OCI-LY1 (cell line): Measurements from ENCODE around the gene REM1.
"Not testable (repeated sequence)": the region's sequence is repeated elsewhere in the genome, so short reads cannot be mapped to it uniquely, and the experiment has no call there.

Experiments
- H2AFZ ChIP-seq: fragments of 200-600 bp; sonication (generic), shearing (Covaris generic); 2 replicates; pipeline ENCODE4 v1.6.0; 2014; ENCODE audit warnings: antibody characterized with exemption, mild to moderate bottlenecking, low read length
- H3F3A ChIP-seq: fragments of 200-600 bp; sonication (generic), shearing (Covaris generic); 2 replicates; pipeline ENCODE4 v1.6.0; 2014; ENCODE audit warnings: mild to moderate bottlenecking, antibody characterized with exemption, low read length, moderate library complexity; ENCODE audit not compliant: insufficient read depth
- H3K27ac ChIP-seq: fragments of 200-600 bp; sonication (generic); 2 replicates; pipeline ENCODE4 v1.5.1; 2014; ENCODE audit warnings: low read length, mixed run types, mild to moderate bottlenecking, low read depth; ENCODE audit not compliant: poor library complexity, severe bottlenecking
- H3K27me3 ChIP-seq: fragments of 200-600 bp; sonication (generic); 2 replicates; pipeline ENCODE4 v1.6.0; 2014; ENCODE audit warnings: antibody characterized with exemption, mild to moderate bottlenecking, low read length, moderate library complexity; ENCODE audit not compliant: insufficient read depth
- H3K36me3 ChIP-seq: fragments of 200-600 bp; sonication (generic); 2 replicates; pipeline ENCODE4 v1.6.1; 2014; ENCODE audit warnings: mild to moderate bottlenecking, antibody characterized with exemption, low read length, moderate library complexity, mixed read lengths; ENCODE audit not compliant: insufficient read depth
- H3K4me1 ChIP-seq: fragments of 200-600 bp; sonication (generic); 2 replicates; pipeline ENCODE4 v1.5.1; 2014; ENCODE audit warnings: mild to moderate bottlenecking, low read length, moderate library complexity; ENCODE audit not compliant: insufficient read depth, severe bottlenecking
- H3K4me2 ChIP-seq: fragments of 200-600 bp; sonication (generic), shearing (Covaris generic); 2 replicates; pipeline ENCODE4 v1.6.1; 2014; ENCODE audit warnings: low read length
- H3K4me3 ChIP-seq: fragments of 200-600 bp; sonication (generic); 2 replicates; pipeline ENCODE4 v1.5.1; 2014; ENCODE audit warnings: low read length, low read depth, mild to moderate bottlenecking, mixed read lengths; ENCODE audit not compliant: poor library complexity, severe bottlenecking
- H3K79me2 ChIP-seq: fragments of 200-600 bp; shearing (Covaris generic); 2 replicates; pipeline ENCODE4 v1.6.1; 2016; ENCODE audit warnings: mixed run types, low read length, mixed read lengths; ENCODE audit not compliant: insufficient read depth
- H3K9ac ChIP-seq: fragments of 200-600 bp; sonication (generic), shearing (Covaris generic); 2 replicates; pipeline ENCODE4 v1.6.1; 2014; ENCODE audit warnings: mild to moderate bottlenecking, low read length, mixed read lengths
- H3K9me2 ChIP-seq: fragments of 200-600 bp; sonication (generic), shearing (Covaris generic); 2 replicates; pipeline ENCODE4 v1.6.1; 2014; ENCODE audit warnings: low read depth, mild to moderate bottlenecking, low read length, mixed read lengths
- H3K9me3 ChIP-seq: fragments of 200-600 bp; shearing (Covaris generic); 2 replicates; pipeline ENCODE4 v1.6.1; 2014; ENCODE audit warnings: low read length, mixed read lengths
- H4K20me1 ChIP-seq: fragments of 200-600 bp; sonication (generic), shearing (Covaris generic); 2 replicates; pipeline ENCODE4 v1.6.0; 2016; ENCODE audit warnings: mild to moderate bottlenecking, low read length; ENCODE audit not compliant: insufficient read depth
- EZH2 ChIP-seq: fragments of 200-600 bp; sonication (generic), shearing (Covaris generic); IDR thresholded peaks from 2 replicates; pipeline ENCODE4 v1.8.0; 2017; ENCODE audit warnings: borderline replicate concordance, mixed run types, mild to moderate bottlenecking, antibody characterized with exemption, low read length, moderate library complexity, mixed read lengths
- TF ChIP-seq, protein P1 (sequence below): fragments of 200-600 bp; sonication (generic), shearing (Covaris generic); IDR thresholded peaks from 2 replicates; pipeline ENCODE4 v1.5.1; 2017; ENCODE audit warnings: mild to moderate bottlenecking, antibody characterized with exemption, low read length, moderate library complexity, mixed read lengths

The REM1 gene

DNA sequence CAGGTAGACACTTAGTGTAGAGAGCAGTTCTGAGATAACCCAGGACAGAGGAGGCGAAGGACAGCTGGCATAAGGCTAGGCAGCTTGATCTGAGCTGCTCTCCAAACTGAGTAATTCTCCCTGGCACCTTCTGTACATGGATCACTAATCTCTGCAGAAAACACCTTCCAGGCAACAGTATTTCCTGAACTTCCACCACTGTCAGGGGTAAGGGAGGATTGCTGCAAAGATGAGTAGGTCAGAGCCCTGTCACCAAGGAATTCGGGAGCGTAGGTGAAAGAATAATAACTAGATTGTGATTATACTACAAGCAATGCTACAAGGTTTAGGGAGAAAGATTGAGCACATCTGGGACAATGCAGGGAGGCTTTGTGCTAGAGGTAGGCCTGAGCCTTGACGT, 41.1 kb downstream of the REM1 start:
- no peaks in the 10 kb centered on the region for H3F3A ChIP-seq
- H3K9me3 ChIP-seq = no peaks in the 10 kb centered on the region
- peak overlapping the region; percentile 87 for H3K4me3 ChIP-seq
- no peak overlapping the region for H2AFZ ChIP-seq
- TF ChIP-seq, protein P1, sequence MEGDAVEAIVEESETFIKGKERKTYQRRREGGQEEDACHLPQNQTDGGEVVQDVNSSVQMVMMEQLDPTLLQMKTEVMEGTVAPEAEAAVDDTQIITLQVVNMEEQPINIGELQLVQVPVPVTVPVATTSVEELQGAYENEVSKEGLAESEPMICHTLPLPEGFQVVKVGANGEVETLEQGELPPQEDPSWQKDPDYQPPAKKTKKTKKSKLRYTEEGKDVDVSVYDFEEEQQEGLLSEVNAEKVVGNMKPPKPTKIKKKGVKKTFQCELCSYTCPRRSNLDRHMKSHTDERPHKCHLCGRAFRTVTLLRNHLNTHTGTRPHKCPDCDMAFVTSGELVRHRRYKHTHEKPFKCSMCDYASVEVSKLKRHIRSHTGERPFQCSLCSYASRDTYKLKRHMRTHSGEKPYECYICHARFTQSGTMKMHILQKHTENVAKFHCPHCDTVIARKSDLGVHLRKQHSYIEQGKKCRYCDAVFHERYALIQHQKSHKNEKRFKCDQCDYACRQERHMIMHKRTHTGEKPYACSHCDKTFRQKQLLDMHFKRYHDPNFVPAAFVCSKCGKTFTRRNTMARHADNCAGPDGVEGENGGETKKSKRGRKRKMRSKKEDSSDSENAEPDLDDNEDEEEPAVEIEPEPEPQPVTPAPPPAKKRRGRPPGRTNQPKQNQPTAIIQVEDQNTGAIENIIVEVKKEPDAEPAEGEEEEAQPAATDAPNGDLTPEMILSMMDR = no peak
- TF ChIP-seq EZH2 = no peak
- H3K9ac ChIP-seq = peak overlapping the region; percentile 85; the same call in 1 of the 2 replicates
- H3K4me1 ChIP-seq = peaks cover 27% of the 10 kb centered on the region
- no peaks in the 10 kb centered on the region for H3K27me3 ChIP-seq
- peaks cover 25% of the 10 kb centered on the region; the same call in 1 of the 2 replicates for H3K36me3 ChIP-seq
- peaks cover 28% of the 10 kb centered on the region for H3K79me2 ChIP-seq
- H4K20me1 ChIP-seq = no peaks in the 10 kb centered on the region
- peak overlapping the region; percentile 86; the same call in 1 of the 2 replicates for H3K4me2 ChIP-seq
- H3K9me2 ChIP-seq = no peaks in the 10 kb centered on the region
- H3K27ac ChIP-seq = no peak overlapping the region

DNA sequence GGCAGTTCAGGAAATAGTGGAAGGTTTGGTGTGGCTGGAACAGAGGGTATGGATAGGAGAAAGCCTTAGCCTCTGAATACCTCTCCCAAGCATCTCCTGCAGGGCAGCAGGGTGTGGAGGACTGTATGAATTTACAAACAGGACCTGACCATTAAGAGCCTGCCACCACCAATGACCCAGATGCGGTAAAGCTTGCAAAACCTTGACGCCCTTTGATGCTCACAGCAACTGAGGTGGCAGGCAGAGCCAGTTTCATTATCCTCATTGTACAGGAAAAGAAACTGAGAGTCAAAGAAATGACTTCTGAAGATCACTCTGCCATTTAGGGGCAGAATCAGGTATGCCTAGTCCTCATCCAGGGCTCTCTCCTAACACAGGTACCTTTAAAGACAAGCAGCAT, 41.6 kb downstream of the REM1 start:
- Histone ChIP-seq H2AFZ (no peak overlapping the region), H3K36me3 (peaks cover 26% of the 10 kb centered on the region; the same call in 1 of the 2 replicates), H3K9me3 (no peaks in the 10 kb centered on the region), H3K9ac (no peak overlapping the region; the same call in 1 of the 2 replicates), H3K4me3 (no peak overlapping the region), H3F3A (no peaks in the 10 kb centered on the region), H3K4me1 (peaks cover 27% of the 10 kb centered on the region), H3K79me2 (peaks cover 28% of the 10 kb centered on the region), H3K27me3 (no peaks in the 10 kb centered on the region), H3K27ac (no peak overlapping the region), H4K20me1 (no peaks in the 10 kb centered on the region), H3K4me2 (peak overlapping the region; percentile 86; the same call in 1 of the 2 replicates), H3K9me2 (no peaks in the 10 kb centered on the region)
- TF ChIP-seq EZH2 = no peak
- TF ChIP-seq, protein P1 = no peak

DNA sequence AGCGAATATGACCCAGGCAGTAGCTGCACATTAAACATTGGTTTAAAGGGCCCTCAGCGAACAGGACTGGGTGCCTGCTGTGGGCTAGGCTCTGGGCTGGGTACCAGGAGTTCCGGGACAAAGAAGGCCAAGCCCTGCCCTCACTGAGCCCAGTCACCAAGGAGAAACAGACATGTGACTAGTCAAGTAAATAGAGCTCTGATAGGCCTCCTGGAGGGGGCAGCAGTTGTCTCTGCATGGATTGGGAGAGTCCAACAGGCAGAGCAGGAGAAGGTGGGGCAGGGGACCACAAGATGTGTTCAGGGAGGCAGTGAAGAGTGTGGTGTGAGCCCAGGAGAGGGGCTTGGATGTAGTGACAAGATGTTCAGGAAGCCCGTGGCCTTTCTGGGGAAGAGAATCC, 42.3 kb downstream of the REM1 start:
- H3K27me3 ChIP-seq = no peaks in the 10 kb centered on the region
- H3K9me3 ChIP-seq = no peaks in the 10 kb centered on the region
- H3K4me3 ChIP-seq = no peak overlapping the region
- no peak overlapping the region for H3K9ac ChIP-seq
- no peaks in the 10 kb centered on the region for H3K9me2 ChIP-seq
- peaks cover 27% of the 10 kb centered on the region for H3K4me1 ChIP-seq
- H4K20me1 ChIP-seq = no peaks in the 10 kb centered on the region
- no peak for TF ChIP-seq EZH2
- TF ChIP-seq, protein P1 = no peak
- no peaks in the 10 kb centered on the region for H3F3A ChIP-seq
- H3K79me2 ChIP-seq = peaks cover 28% of the 10 kb centered on the region
- H3K36me3 ChIP-seq = peaks cover 26% of the 10 kb centered on the region; the same call in 1 of the 2 replicates
- no peak overlapping the region for H2AFZ ChIP-seq
- H3K4me2 ChIP-seq = no peak overlapping the region
- H3K27ac ChIP-seq = no peak overlapping the region

DNA sequence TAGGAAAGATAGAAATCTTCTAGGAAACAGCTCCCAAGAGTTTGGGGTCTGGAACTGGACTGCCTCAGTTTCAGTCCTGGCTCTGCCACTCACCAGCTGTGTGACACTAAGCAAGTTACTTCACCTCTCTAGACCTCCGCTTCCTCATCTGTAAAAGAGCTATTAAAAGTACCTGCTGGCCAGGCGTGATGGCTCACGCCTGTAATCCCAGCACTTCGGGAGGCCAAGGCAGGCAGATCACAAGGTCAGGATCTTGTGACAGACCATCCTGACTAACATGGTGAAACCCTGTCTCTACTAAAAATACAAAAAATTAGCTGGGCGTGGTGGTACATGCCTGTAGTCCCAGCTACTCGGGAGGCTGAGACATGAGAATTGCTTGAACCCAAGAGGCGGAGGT, 46.2 kb downstream of the REM1 start:
- peaks cover 11% of the 10 kb centered on the region for H3K4me1 ChIP-seq
- peaks cover 45% of the 10 kb centered on the region; the same call in 1 of the 2 replicates for H3K36me3 ChIP-seq
- H3F3A ChIP-seq, H3K4me2 ChIP-seq, H3K4me3 ChIP-seq, H3K9me2 ChIP-seq, H3K27ac ChIP-seq, H2AFZ ChIP-seq, H4K20me1 ChIP-seq, H3K9me3 ChIP-seq, H3K27me3 ChIP-seq, H3K9ac ChIP-seq: not testable (repeated sequence)
- H3K79me2 ChIP-seq = peaks cover 11% of the 10 kb centered on the region
